A673 (cell line): ENCODE data around the gene ZFP92.

ENCODE experiments used
- CTCF ChIP-seq: fragments of 300-800, 200-600 bp; sonication (generic); conservative IDR thresholded peaks from 2 replicates; pipeline ENCODE4 v1.5.1; 2017; ENCODE audit warnings: low read depth, mild to moderate bottlenecking, antibody characterized with exemption, low read length, moderate library complexity, mixed read lengths
- EZH2 ChIP-seq: fragments of 200-600 bp; sonication (generic); IDR thresholded peaks from 2 replicates; pipeline ENCODE4 v1.6.1; 2017; ENCODE audit warnings: borderline replicate concordance, low read depth, mild to moderate bottlenecking, mixed read lengths, antibody characterized with exemption, low read length; ENCODE audit not compliant: poor library complexity, severe bottlenecking

GRCh38 chrX:153372949-153373348, 38.3 kb upstream of the ZFP92 start:
- TF ChIP-seq CTCF, result no peak
- no peak for TF ChIP-seq EZH2
